Heart right ventricle (tissue), 16 donors: Measurements from ENCODE around the gene NACC2. TPM values are rescaled to one million over a fixed set of nuclear protein-coding genes. Genes with fewer than 3 reads are reported as not detected.

Experiments
- ATAC-seq, 8 donors: fragments of 200-7000 bp; cut with Tn5 transposase; one replicate each; pipeline ENCODE4 v1.9.1; 2020; ENCODE audit warnings: mild to moderate bottlenecking in 8 of 8, moderate library complexity in 8 of 8, moderate number of reproducible peaks in 1 of 8
- DNase-seq, 2 donors: peaks; one replicate each; pipeline ENCODE4 v3.0.0-alpha.2; 2020
- H3K27ac ChIP-seq, 10 donors: fragments of 200-600 bp; sonication (generic) in 2 of 10; one replicate each; pipeline versions ENCODE4 v1.5.0 to v1.8.0; 2020 to 2022; ENCODE audit warnings: mild to moderate bottlenecking in 3 of 10
- H3K27me3 ChIP-seq, 7 donors: fragments of 200-600 bp; one replicate each; pipeline ENCODE4 v1.8.0; 2021 to 2022; ENCODE audit warnings: mild to moderate bottlenecking in 2 of 7
- H3K36me3 ChIP-seq, 9 donors: fragments of 200-600 bp; sonication (generic) in 1 of 9; one replicate each; pipeline versions ENCODE4 v1.5.0 to v1.8.0; 2020 to 2022; ENCODE audit warnings: mild to moderate bottlenecking in 2 of 9
- H3K4me1 ChIP-seq, 9 donors: fragments of 200-600 bp; sonication (generic) in 1 of 9; one replicate each; pipeline versions ENCODE4 v1.5.0 to v1.8.0; 2020 to 2022; ENCODE audit warnings: mild to moderate bottlenecking in 4 of 9
- H3K4me3 ChIP-seq, 10 donors: fragments of 200-600 bp; sonication (generic) in 2 of 10; one replicate each; pipeline versions ENCODE4 v1.5.0 to v1.8.0; 2020 to 2022; ENCODE audit warnings: mild to moderate bottlenecking in 7 of 10, moderate library complexity in 2 of 10
- H3K9me3 ChIP-seq, 11 donors: fragments of 200-600 bp in 10 of 11; sonication (generic) in 2 of 11; one replicate each; pipeline versions ENCODE4 v1.5.0 to v1.8.0; 2013 to 2022; ENCODE audit warnings: mild to moderate bottlenecking in 2 of 11, control low read depth in 1 of 11, moderate library complexity in 1 of 11
- CTCF ChIP-seq, 9 donors: fragments of 200-600 bp; sonication (generic) in 2 of 9; IDR thresholded peaks; one replicate each; pipeline versions ENCODE4 v1.5.0 to v1.8.0; 2021 to 2022; ENCODE audit warnings: antibody characterized with exemption in 9 of 9, mild to moderate bottlenecking in 5 of 9, moderate library complexity in 1 of 9
- WGBS, 2 donors: extraction: QIAGEN DNeasy Blood & Tissue Kit; methylation state at CpG; one replicate each; pipeline ENCODE4 v1.1.7; 2013; ENCODE audit warnings: inconsistent platforms in 1 of 2; 5-methylcytosine and 5-hydroxymethylcytosine counted together
- intact Hi-C, 10 donors: fragments of 100-400 bp; cut with DNase I; formaldehyde crosslinking; loops; one replicate each; pipeline versions ENCODE4 v1.11.1 to v1.14.2; 2022
- polyA plus RNA-seq, 2 donors: library from polyadenylated mRNA; stranded (reverse); fragments of 200-250 nt; gene quantifications; one replicate each; pipeline ENCODE4 v1.2.3, GENCODE V29; 2013
- total RNA-seq, 10 donors: library from RNA; stranded (reverse); fragmentation: NEBNext Ultra II Directional in 3 of 10; extraction: Animal tissue kit (Norgen Biotek cat#: 25700) in 3 of 10; gene quantifications; one replicate each; pipeline versions ENCODE4 v1.2.1 to v1.2.4, GENCODE V29; 2021 to 2023
- donor health status: Arrhythmogenic right ventricular cardiomyopathy.
- donor health status: ischemic (EF 13 %, LVEDD 7.1; RV severe dilation, severe dysfunction).
- donor health status: healthy with polysubstance abuse.
- donor health status: DM: no; HTN: yes; CAD: no.
- donor health status: DM: no; HTN: no; CAD: no.
- donor health status: ischemic (EF 25% LVEDD 6.9; RV normal size, moderate dysfunction).
- donor health status: ischemic (EF 25% LVEDD 5.7; RV mildly dilated, moderate dysfunction).
- donor health status: healthy.
- donor health status: DM: yes; HTN: yes; CAD: no.
- donor health status: Ischemic cardiomyopathy.
- donor health status: ischemic (EF 35%, LVEDD 5.7; RV mildly dilated, moderate dysfunction).
- donor health status: nonischemic (EF 11% LVEDD 7.7; RV severe dilation, severe dysfunction).
- donor health status: DM: yes; HTN: yes; CAD: no.
- donor health status: PGD.
- donor health status: ischemic (EF 29% LVEDD 5.4; RV normal size, mild dysfunction).
- donor health status: nonischemic (EF 23%, LVEDD 6.1; RV moderate dilation, normal function).

NACC2 gene
- total and polyA plus RNA-seq, 12 donors = 15.6 to 55.1 (median 39.7) TPM

- WGBS, 2 donors = 77 to 81% methylated on average over 27 of the region's 27 CpGs
- intact Hi-C loops = no loop called here
- H3K27ac ChIP-seq = peak overlapping the region in 9 of 10 donors; percentile 75 to 91 (median 82)
- no peak for DNase-seq
- peaks cover 0 to 2% (median 0%) of the 10 kb centered on the region in 9 donors for H3K36me3 ChIP-seq
- TF ChIP-seq CTCF (IDR thresholded peaks at IDR 0.05) = no peak
- H3K4me3 ChIP-seq = peak overlapping the region in 9 of 10 donors; percentile 8 to 51 (median 44)
- H3K27me3 ChIP-seq = peaks cover 0 to 5% (median 0%) of the 10 kb centered on the region in 7 donors
- ATAC-seq = no peak
- no peaks in the 10 kb centered on the region for H3K9me3 ChIP-seq
- peaks cover 34 to 83% (median 67%) of the 10 kb centered on the region in 9 donors for H3K4me1 ChIP-seq
Observed at GRCh38 chr9:136108648-136109266, 13.7 kb upstream of the NACC2 start.

DNA sequence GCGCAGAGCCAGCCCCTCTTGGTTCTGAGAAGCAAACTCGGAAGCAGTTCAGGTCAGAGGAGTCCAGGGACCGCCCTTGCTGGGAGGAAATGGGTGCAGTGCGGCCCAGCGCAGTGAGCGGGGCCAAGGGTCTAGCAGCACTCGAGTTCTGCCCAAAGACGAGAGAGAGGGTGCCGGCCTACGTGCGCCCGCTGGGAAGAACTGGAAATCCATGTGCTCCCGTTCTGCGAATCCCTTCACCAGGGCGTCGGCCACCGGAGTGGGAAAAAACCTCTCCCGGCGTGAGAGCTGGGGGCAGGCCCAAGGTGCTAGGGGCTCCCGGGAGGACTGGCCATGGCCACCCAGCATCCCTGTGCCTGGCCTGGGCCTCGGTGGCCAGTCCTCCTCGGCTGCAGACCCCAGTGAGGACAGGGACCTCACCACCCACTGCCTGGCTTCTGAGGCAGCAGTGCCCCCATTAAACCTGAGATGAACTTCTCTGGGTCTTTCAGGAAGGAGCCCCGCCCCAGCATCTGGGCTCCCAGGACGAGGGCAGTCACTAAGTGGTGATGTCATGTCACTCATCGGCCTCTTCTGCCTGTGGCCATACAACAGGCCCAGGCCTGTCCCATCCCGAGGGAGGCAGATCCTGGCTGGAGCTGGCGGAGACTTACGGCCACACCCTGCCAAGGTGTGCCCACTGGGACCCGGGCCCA, 13.0 kb upstream of the NACC2 start:
- H3K4me1 ChIP-seq = peaks cover 34 to 86% (median 67%) of the 10 kb centered on the region in 9 donors
- peaks cover 0 to 5% (median 0%) of the 10 kb centered on the region in 7 donors for H3K27me3 ChIP-seq
- intact Hi-C loops = no loop called here
- 76 to 78% methylated on average over 29 of the region's 29 CpGs for WGBS, 2 donors
- H3K9me3 ChIP-seq = no peaks in the 10 kb centered on the region
- H3K27ac ChIP-seq = peak overlapping the region in 4 of 10 donors; percentile 26 to 91 (median 80)
- no peak overlapping the region for H3K4me3 ChIP-seq
- no peak for ATAC-seq
- no peak for TF ChIP-seq CTCF (IDR thresholded peaks at IDR 0.05)
- no peak for DNase-seq
- H3K36me3 ChIP-seq = no peaks in the 10 kb centered on the region

- 59 to 73% methylated on average over 29 of the region's 29 CpGs for WGBS, 2 donors
- DNase-seq (no peak), ATAC-seq (no peak)
- Histone ChIP-seq H3K4me3 (no peak overlapping the region), H3K4me1 (peaks cover 34 to 86% (median 67%) of the 10 kb centered on the region in 9 donors), H3K27ac (peak overlapping the region in 4 of 10 donors; percentile 5 to 78 (median 50)), H3K36me3 (no peaks in the 10 kb centered on the region), H3K9me3 (no peaks in the 10 kb centered on the region), H3K27me3 (peaks cover 0 to 5% (median 0%) of the 10 kb centered on the region in 7 donors)
- intact Hi-C loops = no loop called here
- no peak for TF ChIP-seq CTCF (IDR thresholded peaks at IDR 0.05)
Observed at GRCh38 chr9:136107155-136107952, 12.3 kb upstream of the NACC2 start.
